ENCODE measurements around the gene RBM26.
"Not testable (repeated sequence)": the region's sequence is repeated elsewhere in the genome, so short reads cannot be mapped to it uniquely, and the experiment has no call there.

RBM26 gene

DNA sequence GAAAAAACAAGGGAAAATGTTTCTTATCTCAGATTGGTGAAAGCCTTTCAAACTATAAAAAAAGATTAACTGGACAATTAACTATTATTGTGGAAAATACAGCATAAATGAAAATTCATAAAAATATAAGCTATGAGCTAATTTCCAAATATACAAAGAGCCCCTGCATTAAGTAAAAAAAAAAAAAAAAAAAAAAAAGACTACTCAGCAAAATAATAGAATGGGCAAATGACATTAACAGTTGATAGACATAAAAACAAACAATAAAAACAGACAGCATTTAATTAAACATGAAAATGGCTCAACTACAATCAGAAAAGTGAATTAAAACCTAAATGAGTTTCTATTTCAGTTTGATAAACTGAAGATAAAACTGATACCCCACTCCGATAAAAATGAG is 77.5 kb downstream of the RBM26 start:
- DNase-seq, result no peak

GRCh38 chr13:79320433-79320832 is 85.6 kb downstream of the RBM26 start:
- no peak for DNase-seq

DNA sequence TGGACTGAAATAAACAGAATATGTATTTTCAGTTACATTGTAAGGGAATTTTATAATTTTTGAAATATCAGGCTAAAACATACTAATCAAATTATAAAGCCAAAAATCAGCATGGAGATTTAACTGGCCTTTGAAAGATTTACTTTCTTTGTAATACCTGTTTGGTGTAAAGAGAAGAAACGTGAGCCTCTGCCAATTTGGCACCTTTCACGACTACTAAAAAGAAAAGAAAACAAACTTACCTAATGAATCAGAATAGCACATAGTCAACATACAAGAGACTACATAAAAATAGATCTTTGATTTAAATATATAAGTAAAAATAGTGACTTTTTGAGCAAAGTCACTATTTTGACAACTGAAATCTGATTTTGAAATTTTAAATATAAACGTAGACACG is 87.4 kb downstream of the RBM26 start:
- no peak for DNase-seq

DNA sequence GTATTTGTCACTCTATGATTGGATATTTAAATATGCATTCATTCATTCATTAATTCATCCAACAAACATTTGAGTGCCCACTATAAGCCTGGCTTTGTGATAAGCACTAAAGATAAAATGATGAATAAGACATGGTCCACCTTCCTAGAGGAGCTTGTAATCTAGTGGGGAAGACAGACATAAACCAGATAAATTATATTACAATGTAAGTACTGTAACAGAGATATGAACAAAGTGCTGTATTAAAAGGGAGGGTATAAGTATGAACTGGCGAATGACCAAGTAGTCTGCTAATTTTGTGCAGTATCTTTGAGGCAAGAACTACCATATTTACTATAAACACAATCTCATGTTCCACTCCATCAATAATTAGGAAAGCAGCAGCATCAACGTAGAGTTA is 88.2 kb downstream of the RBM26 start:
- DNase-seq, result no peak

DNA sequence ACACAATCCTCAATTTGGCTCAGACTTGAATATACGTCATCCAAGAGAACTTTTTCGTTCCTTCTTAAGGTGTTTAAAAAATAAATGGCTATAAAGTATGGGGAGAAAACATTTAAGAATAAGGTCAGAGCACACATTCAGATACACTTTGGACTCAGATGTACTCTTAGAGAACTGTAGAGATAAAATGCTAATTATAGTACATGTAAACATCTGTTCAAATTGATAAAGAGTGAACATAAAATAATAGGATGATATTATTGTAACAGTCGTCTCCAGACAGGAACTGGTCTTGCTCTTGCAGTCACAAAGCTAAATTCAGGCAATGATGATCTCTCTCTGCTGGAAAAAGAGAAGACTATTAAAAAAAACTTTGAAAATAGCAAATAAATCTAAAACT is 91.4 kb downstream of the RBM26 start:
- no peak for DNase-seq

- DNase-seq, result no peak
Observed at GRCh38 chr13:79312340-79312855, 93.7 kb downstream of the RBM26 start.

DNA sequence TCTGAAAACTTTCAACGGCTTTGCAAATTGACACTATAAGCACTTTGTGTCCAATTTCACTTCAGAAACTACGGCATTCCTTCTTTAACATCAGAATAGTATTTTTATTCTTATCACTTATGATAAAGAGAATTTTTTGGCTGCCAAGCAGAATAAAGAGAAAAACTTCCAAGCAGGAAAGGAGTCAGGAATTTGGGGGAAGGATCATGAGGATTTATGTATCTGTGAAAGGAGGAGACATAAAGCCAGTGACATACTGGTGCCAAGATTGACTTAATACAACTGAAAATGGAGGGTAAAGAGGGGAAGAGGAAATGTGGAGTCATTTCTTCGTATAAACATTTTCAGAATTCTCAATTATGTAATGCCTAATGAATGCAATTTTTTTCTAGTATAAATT is 94.7 kb downstream of the RBM26 start:
- DNase-seq, result no peak

- DNase-seq, result no peak
Observed at GRCh38 chr13:79309690-79310089, 96.4 kb downstream of the RBM26 start.

GRCh38 chr13:79307866-79308298 is 98.2 kb downstream of the RBM26 start:
- no peak for DNase-seq

DNA sequence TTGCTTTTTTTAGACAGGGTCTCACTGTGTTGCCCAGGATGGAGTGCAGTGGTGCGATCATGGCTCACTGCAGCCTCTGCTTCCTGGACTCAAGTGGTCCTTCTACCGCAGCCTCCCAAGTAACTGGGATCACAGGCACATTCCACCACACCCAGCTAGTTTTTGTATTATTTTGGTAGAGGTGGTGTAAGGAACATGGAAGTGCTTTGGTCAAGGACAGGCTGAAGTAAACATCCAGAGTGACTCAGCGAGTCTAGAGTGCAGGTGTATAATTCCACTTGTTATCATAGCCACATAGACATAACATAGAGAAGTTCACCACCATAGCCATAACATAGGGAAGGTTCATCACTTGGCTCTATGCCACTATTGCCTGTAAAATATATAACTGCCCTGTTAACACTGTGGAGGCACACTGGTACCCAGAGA is 98.6 kb downstream of the RBM26 start:
- no peak for DNase-seq

GRCh38 chr13:79306650-79307049 is 99.4 kb downstream of the RBM26 start:
- DNase-seq, result no peak

DNA sequence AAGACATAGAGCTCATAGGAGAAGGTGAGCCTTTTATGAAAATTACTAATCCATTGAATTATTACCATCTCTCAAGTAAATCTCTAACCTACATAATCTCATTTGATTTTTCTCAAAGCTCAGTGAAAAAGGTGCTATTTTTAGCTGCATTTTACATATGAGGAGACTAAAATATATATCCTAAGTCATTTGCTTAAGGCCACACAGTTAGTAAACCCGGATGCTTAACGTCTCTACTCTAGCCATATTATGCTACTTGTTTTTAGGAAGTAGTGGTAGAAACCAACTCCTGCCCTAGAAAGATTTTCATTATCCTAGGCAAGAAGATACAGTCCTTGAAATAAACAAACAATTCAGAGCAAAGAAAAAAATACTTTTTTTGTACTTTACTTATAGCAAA is 108.9 kb downstream of the RBM26 start:
- DNase-seq, result no peak

- no peak for DNase-seq
Observed at GRCh38 chr13:79295906-79296706, 109.9 kb downstream of the RBM26 start.

DNA sequence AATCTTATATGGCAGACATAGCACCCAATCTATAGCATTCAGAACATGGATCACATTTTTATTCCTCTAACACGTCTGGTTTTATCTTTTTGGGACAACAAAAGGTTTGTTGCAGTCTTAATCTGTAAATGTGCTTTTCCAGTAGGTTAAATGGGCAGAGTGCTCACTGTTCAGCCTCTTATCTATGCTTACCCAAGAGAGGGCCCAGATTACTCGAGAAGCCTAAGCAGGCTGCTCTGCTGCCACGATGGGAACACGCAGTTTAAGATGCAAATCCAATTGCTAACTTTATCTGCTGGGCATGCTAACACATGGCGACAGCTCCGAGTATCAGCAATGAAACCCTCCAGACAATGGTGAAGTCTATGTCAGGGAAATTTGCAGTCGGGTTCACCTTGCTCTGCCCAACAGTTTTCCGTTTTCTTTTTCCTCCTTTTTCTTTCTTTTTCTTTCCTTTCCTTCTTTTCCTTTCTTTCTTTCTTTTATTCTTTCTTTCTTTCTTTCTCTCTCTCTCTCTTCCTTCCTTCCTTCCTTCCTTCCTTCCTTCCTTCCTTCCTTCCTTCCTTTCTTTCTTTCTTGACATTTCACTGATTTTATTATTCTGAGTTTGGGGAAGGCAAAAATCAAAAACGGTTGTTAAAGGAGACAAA is 115.3 kb downstream of the RBM26 start:
- DNase-seq, result no peak

- DNase-seq, result no peak
Observed at GRCh38 chr13:79289571-79289970, 116.5 kb downstream of the RBM26 start.

DNA sequence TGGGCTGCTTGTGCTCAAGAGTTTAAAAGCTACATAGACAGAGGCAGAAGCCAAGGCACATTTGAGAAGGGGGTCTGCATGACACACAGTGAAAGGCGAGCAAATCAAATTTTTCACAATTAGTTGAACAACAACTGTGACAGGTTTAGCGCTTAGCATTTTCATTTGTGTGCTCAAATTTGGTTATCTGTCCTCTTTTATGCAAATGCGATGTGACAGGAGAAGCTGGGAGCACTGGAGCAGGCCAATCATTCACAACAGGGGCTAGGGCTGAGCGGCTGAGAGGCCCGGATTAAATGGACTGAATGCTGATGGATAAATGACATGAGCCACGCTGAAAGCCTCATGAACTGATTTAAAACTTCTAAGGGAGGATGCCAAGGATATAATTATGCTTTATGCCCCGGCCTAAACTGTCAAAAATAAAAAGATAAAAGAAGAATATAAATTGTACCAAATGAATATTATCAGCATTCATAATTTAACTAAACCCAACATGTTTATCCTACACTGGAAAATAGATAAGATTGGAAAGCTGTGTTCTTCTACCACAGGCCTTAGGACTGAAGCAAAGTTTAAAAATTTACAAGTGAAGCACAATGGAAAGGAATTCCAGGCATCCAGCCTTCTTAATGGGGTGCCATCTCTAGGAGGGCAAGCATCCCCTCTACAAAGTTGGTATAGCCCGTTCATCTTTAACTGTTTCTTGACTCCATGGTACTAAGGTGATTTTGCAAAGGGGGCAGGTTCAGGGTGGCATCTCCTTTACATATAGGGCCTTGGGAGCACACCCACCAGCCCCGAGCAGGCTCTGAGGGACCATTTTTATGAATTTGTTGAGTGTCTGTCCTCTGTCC is 117.9 kb downstream of the RBM26 start:
- DNase-seq, result no peak

GRCh38 chr13:79285159-79285558 is 120.9 kb downstream of the RBM26 start:
- DNase-seq, result no peak

DNA sequence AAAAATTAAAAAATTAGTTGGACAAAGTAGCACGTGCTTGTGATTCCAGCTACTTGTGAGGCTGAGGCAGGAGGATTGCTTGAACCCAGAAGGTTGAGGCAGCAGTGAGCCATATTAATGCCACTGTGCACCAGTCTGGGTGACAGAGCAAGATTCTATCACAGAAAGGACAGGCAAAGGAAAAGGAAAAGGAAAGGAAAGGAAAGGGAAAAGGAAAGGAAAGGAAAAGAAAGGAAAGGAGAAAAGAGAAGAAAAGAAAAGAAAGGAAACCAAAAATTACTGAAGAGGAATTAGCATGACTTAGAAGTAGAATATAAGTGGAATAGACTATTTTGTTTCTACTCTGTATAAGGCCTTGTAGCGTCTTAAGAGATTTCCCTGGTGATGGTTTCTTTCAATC is 122.3 kb downstream of the RBM26 start:
- no peak for DNase-seq

DNA sequence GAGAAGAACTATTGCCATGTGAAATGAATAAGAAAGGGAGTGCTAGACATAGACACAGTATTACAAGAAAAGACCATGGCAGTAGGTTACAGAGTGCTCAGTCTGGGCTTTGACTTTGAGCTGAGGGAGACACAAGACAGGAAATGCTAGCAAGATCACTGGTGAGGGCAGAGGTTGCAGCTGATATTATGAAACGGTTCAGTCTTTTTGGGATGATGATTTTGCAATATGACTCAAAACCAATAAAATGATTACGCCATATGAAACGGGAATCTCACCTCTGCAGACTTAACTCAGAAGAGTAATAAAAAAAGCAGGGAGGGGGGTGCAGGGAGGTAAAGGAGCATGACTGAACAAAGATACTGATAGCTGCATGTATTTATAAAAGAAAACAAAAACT is 123.1 kb downstream of the RBM26 start:
- DNase-seq, result no peak

DNA sequence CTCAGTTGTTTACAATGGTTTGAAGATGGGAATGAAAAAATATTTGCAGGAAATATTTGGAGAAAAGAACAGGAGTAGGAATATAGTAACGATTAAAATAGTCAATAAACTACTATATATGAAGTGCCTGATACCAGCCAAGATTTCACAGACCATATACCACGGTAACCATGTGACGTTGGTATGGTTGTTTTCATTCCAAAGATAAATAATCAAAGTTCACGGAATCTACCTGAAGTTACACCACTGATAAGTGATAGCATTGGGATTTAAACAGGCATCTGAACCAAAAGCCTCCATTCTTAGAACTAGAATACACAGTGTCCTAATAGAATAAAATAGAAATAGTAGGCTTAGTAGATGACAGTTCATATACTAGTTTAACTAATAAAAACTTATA is 123.5 kb downstream of the RBM26 start:
- no peak for DNase-seq

GRCh38 chr13:79281339-79281747 is 124.7 kb downstream of the RBM26 start:
- no peak for DNase-seq

- DNase-seq, result not testable (repeated sequence)
Observed at GRCh38 chr13:79279735-79280134, 126.3 kb downstream of the RBM26 start.

- DNase-seq, result no peak
Observed at GRCh38 chr13:79273045-79273444, 133.0 kb downstream of the RBM26 start.
